LNCaP clone FGC (cell line): Measurements from ENCODE around the gene TXNRD1.
A peak's percentile ranks its signal among the peaks of the same experiment; 100 is the strongest.
"Not testable (repeated sequence)": the region's sequence is repeated elsewhere in the genome, so short reads cannot be mapped to it uniquely, and the experiment has no call there.

Experiments used
- DNase-seq: peaks from one replicate; pipeline ENCODE4 v3.0.0-alpha.2; 2011; ENCODE audit warnings: low read depth
- H3K4me3 ChIP-seq: 2 replicates; pipeline ENCODE4 v1.5.1; 2011; ENCODE audit warnings: mild to moderate bottlenecking, low read depth, low read length, control low read depth
- CTCF ChIP-seq: IDR thresholded peaks from 2 replicates; pipeline ENCODE4 v1.5.1; 2012; ENCODE audit warnings: mild to moderate bottlenecking; ENCODE audit not compliant: control insufficient read depth, insufficient read depth; ENCODE audit errors: extremely low read depth

The TXNRD1 gene

GRCh38 chr12:104290320-104290719 lies 74.7 kb downstream of the TXNRD1 start:
- H3K4me3 ChIP-seq: no peak overlapping the region
- no peak for DNase-seq
- TF ChIP-seq CTCF: no peak

- no peak for DNase-seq
- H3K4me3 ChIP-seq: no peak overlapping the region
- TF ChIP-seq CTCF: no peak
These were observed 75.3 kb downstream of the TXNRD1 start for GRCh38 chr12:104290855-104291254.

- no peak for DNase-seq
- no peak overlapping the region for H3K4me3 ChIP-seq
- no peak for TF ChIP-seq CTCF
These were observed 76.4 kb downstream of the TXNRD1 start for GRCh38 chr12:104291867-104292524.

- no peak overlapping the region for H3K4me3 ChIP-seq
- TF ChIP-seq CTCF: no peak
- DNase-seq: no peak
These were observed 77.6 kb downstream of the TXNRD1 start for GRCh38 chr12:104292872-104293794.

GRCh38 chr12:104294158-104294859 lies 78.7 kb downstream of the TXNRD1 start:
- peak; percentile 18; the same call in 1 of the 2 replicates for TF ChIP-seq CTCF
- not testable (repeated sequence) for DNase-seq

GRCh38 chr12:104294927-104295668 lies 79.5 kb downstream of the TXNRD1 start:
- DNase-seq: no peak
- no peak for TF ChIP-seq CTCF
- peak overlapping the region; percentile 10; the same call in 1 of the 2 replicates for H3K4me3 ChIP-seq

More at GRCh38 chr12:104294158-104294859, 78.7 kb downstream of the TXNRD1 start:
- peak overlapping the region; percentile 10; the same call in 1 of the 2 replicates for H3K4me3 ChIP-seq
